ENCODE data around the gene FLNB.

FLNB gene

GRCh38 chr3:58012302-58012701 is 4.1 kb downstream of the FLNB start:
- H3K27ac ChIP-seq = peak overlapping the region; percentile 96
- TF ChIP-seq ZFX (IDR thresholded peaks at IDR 0.05) (no peak), CTCF (conservative IDR thresholded peaks at IDR 0.05) (no peak)

- TF ChIP-seq ZFX (IDR thresholded peaks at IDR 0.05) (no peak), CTCF (conservative IDR thresholded peaks at IDR 0.05) (no peak)
- peak overlapping the region; percentile 24 for H3K27ac ChIP-seq
Measured at GRCh38 chr3:58013099-58013498, 4.9 kb downstream of the FLNB start.

GRCh38 chr3:58013973-58014649 is 5.9 kb downstream of the FLNB start:
- TF ChIP-seq ZFX (IDR thresholded peaks at IDR 0.05) = no peak
- TF ChIP-seq CTCF (conservative IDR thresholded peaks at IDR 0.05) = no peak
- peak overlapping the region; percentile 35 for H3K27ac ChIP-seq

GRCh38 chr3:58015520-58015915 is 7.3 kb downstream of the FLNB start:
- no peak for TF ChIP-seq CTCF (conservative IDR thresholded peaks at IDR 0.05)
- no peak for TF ChIP-seq ZFX (IDR thresholded peaks at IDR 0.05)
- H3K27ac ChIP-seq = peak overlapping the region; percentile 35

GRCh38 chr3:58016710-58017109 is 8.5 kb downstream of the FLNB start:
- no peak overlapping the region for H3K27ac ChIP-seq
- TF ChIP-seq ZFX (IDR thresholded peaks at IDR 0.05) (no peak), CTCF (conservative IDR thresholded peaks at IDR 0.05) (no peak)

GRCh38 chr3:58018892-58019742 is 10.9 kb downstream of the FLNB start:
- TF ChIP-seq ZFX (IDR thresholded peaks at IDR 0.05) (no peak), CTCF (conservative IDR thresholded peaks at IDR 0.05) (no peak)
- peak overlapping the region; percentile 88 for H3K27ac ChIP-seq

GRCh38 chr3:58020783-58021071 is 12.5 kb downstream of the FLNB start:
- peak overlapping the region; percentile 88 for H3K27ac ChIP-seq
- TF ChIP-seq CTCF (conservative IDR thresholded peaks at IDR 0.05) (no peak), ZFX (IDR thresholded peaks at IDR 0.05) (no peak)
